Trophoblast cell (in vitro differentiated cells and primary cell): ENCODE results near the gene GIPC3.

Experiments used
- DNase-seq, 2 donors: peaks; one replicate each; pipeline ENCODE4 v3.0.0-alpha.2; 2016
- H2AFZ ChIP-seq: 2 replicates; pipeline ENCODE4 v1.6.1; 2013; ENCODE audit warnings: low read length, moderate library complexity, mild to moderate bottlenecking; ENCODE audit not compliant: insufficient read depth, poor library complexity
- H2AK5ac ChIP-seq: 2 replicates; pipeline ENCODE4 v1.6.1; 2013; ENCODE audit warnings: mild to moderate bottlenecking, low read length
- H2BK120ac ChIP-seq: 2 replicates; pipeline ENCODE4 v1.6.1; 2013; ENCODE audit warnings: low read length, mild to moderate bottlenecking, moderate library complexity; ENCODE audit not compliant: insufficient read depth, poor library complexity
- H2BK12ac ChIP-seq: 2 replicates; pipeline ENCODE4 v1.6.1; 2013; ENCODE audit warnings: mild to moderate bottlenecking, low read length, moderate library complexity
- H2BK5ac ChIP-seq: 2 replicates; pipeline ENCODE4 v1.6.1; 2013; ENCODE audit warnings: low read length, low read depth, moderate library complexity, mild to moderate bottlenecking; ENCODE audit not compliant: poor library complexity
- H3K14ac ChIP-seq: 2 replicates; pipeline ENCODE4 v1.6.1; 2013; ENCODE audit warnings: mild to moderate bottlenecking, low read length
- H3K18ac ChIP-seq: 2 replicates; pipeline ENCODE4 v1.6.1; 2013; ENCODE audit warnings: mild to moderate bottlenecking, low read length
- H3K23ac ChIP-seq: 2 replicates; pipeline ENCODE4 v1.6.1; 2013; ENCODE audit warnings: low read length
- H3K27ac ChIP-seq: 2 replicates; pipeline ENCODE4 v1.5.1; 2013; ENCODE audit warnings: low read depth, mild to moderate bottlenecking, inconsistent platforms, low read length, moderate library complexity
- H3K27me3 ChIP-seq: 2 replicates; pipeline ENCODE4 v1.6.1; 2013; ENCODE audit warnings: inconsistent platforms, mild to moderate bottlenecking, low read length, moderate library complexity; ENCODE audit not compliant: insufficient read depth
- H3K36me3 ChIP-seq, 2 experiments: 1 replicate in 1 of 2; 2 replicates in 1 of 2; pipeline ENCODE4 v1.6.1; 2013; ENCODE audit warnings: low read length in 2 of 2, mild to moderate bottlenecking in 2 of 2, moderate library complexity in 1 of 2; ENCODE audit not compliant: insufficient read depth in 2 of 2, control insufficient read depth in 1 of 2
- H3K4ac ChIP-seq: 2 replicates; pipeline ENCODE4 v1.6.1; 2013; ENCODE audit warnings: low read depth, mild to moderate bottlenecking, low read length, moderate library complexity
- H3K4me1 ChIP-seq, 2 experiments: 1 replicate in 1 of 2; 2 replicates in 1 of 2; pipeline ENCODE4 v1.6.1; 2013; ENCODE audit warnings: low read length in 2 of 2, mild to moderate bottlenecking in 2 of 2, moderate library complexity in 1 of 2; ENCODE audit not compliant: insufficient read depth in 2 of 2, control insufficient read depth in 1 of 2
- H3K4me2 ChIP-seq: 2 replicates; pipeline ENCODE4 v1.6.1; 2013; ENCODE audit warnings: inconsistent platforms, mild to moderate bottlenecking, low read length, moderate library complexity
- H3K4me3 ChIP-seq: 2 replicates; pipeline ENCODE4 v1.5.1; 2013; ENCODE audit warnings: mild to moderate bottlenecking, low read depth, low read length, inconsistent platforms
- H3K79me1 ChIP-seq: one replicate; pipeline ENCODE4 v1.6.1; 2013; ENCODE audit warnings: low read length
- H3K79me2 ChIP-seq: 2 replicates; pipeline ENCODE4 v1.6.1; 2013; ENCODE audit warnings: low read length, mild to moderate bottlenecking; ENCODE audit not compliant: control insufficient read depth, insufficient read depth, poor library complexity
- H3K9ac ChIP-seq: 2 replicates; pipeline ENCODE4 v1.6.1; 2013; ENCODE audit warnings: mild to moderate bottlenecking, low read length
- H3K9me3 ChIP-seq: 2 replicates; pipeline ENCODE4 v1.6.1; 2013; ENCODE audit warnings: low read depth, mild to moderate bottlenecking, control low read depth, inconsistent platforms, low read length; ENCODE audit not compliant: insufficient read depth
- H4K12ac ChIP-seq: 2 replicates; pipeline ENCODE4 v1.6.1; 2013; ENCODE audit warnings: low read depth, mild to moderate bottlenecking, low read length, moderate library complexity
- H4K8ac ChIP-seq: 2 replicates; pipeline ENCODE4 v1.6.1; 2013; ENCODE audit warnings: low read depth, mild to moderate bottlenecking, low read length, moderate library complexity
- H4K91ac ChIP-seq: one replicate; pipeline ENCODE4 v1.6.1; 2013; ENCODE audit warnings: low read depth, mild to moderate bottlenecking, low read length, moderate library complexity
- WGBS: extraction: QIAGEN DNeasy Blood & Tissue Kit; methylation state at CpG from one replicate; pipeline ENCODE4 v1.1.7; 2013; ENCODE audit warnings: missing lambda C conversion rate; ENCODE audit not compliant: insufficient read length, insufficient coverage; ENCODE audit errors: extremely low coverage; 5-methylcytosine and 5-hydroxymethylcytosine counted together

GIPC3 gene

DNA sequence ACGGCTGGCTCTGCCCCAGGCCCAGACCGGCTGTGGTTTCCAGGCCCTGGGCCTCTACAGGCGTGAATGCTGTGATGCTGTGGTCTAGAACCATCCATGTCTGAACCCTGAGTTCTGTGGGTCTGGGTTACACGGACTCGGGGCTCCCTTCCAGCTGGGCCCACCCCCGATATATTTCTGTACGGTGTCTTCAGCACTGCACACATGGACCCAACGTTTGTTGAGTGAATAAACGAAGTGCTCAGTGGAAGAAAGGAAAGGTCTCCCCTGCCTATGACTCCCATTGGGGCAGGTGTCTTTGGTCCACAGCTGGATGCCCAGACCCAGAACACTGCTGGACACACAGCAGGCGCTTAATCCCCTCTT, 39.6 kb upstream of the GIPC3 start:
- H3K79me1 ChIP-seq, result no peaks in the 10 kb centered on the region
- no peak overlapping the region for H3K18ac ChIP-seq
- no peaks in the 10 kb centered on the region for H3K27me3 ChIP-seq
- H4K12ac ChIP-seq, result peak overlapping the region; percentile 28
- no CpG with 5 or more reads among the region's 10 CpGs for WGBS
- no peak overlapping the region for H2BK5ac ChIP-seq
- no peaks in the 10 kb centered on the region for H3K79me2 ChIP-seq
- H3K36me3 ChIP-seq, result peaks cover 74 to 75% of the 10 kb centered on the region in 2 experiments
- H3K4ac ChIP-seq, result no peak overlapping the region
- H3K9me3 ChIP-seq, result peaks cover 4% of the 10 kb centered on the region
- no peak overlapping the region for H3K23ac ChIP-seq
- H2AK5ac ChIP-seq, result no peak overlapping the region
- DNase-seq, result no peak
- H3K27ac ChIP-seq, result no peak overlapping the region
- no peaks in the 10 kb centered on the region for H3K4me1 ChIP-seq
- no peak overlapping the region for H3K4me2 ChIP-seq
- no peak overlapping the region for H4K91ac ChIP-seq
- H2BK120ac ChIP-seq, result no peak overlapping the region
- no peak overlapping the region for H4K8ac ChIP-seq
- no peak overlapping the region for H3K4me3 ChIP-seq
- no peak overlapping the region for H3K9ac ChIP-seq
- H2AFZ ChIP-seq, result no peak overlapping the region
- no peak overlapping the region for H3K14ac ChIP-seq
- H2BK12ac ChIP-seq, result no peak overlapping the region

DNA sequence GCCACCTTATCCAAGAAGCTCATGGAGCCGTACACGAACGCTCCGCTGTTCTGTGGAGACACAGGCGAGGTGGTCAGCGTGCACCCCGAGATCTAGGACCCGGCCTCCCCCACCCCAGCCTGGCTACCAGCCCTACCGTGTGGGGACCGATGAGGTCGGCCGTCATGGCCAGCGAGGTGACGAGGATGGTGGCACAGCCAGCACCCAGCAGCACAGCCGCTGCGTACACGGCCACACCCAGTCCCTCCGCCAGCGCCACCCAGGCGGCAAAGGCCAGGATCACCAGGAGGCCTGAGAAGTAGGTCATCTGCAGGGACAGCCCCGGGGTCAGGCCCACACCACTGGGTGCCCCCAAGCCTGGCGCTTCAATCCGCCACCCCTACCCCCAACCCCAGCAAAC, 39.2 kb upstream of the GIPC3 start:
- H3K4me3 ChIP-seq, result no peak overlapping the region
- H3K9me3 ChIP-seq, result peaks cover 4% of the 10 kb centered on the region
- no peak overlapping the region for H2BK120ac ChIP-seq
- no peak overlapping the region for H2BK5ac ChIP-seq
- no peak overlapping the region for H3K4ac ChIP-seq
- no peak overlapping the region for H3K18ac ChIP-seq
- H3K79me1 ChIP-seq, result no peaks in the 10 kb centered on the region
- H3K27me3 ChIP-seq, result no peaks in the 10 kb centered on the region
- H3K4me2 ChIP-seq, result no peak overlapping the region
- no peak overlapping the region for H2AK5ac ChIP-seq
- peak overlapping the region; percentile 4 for H4K12ac ChIP-seq
- no peak overlapping the region for H2AFZ ChIP-seq
- no CpG with 5 or more reads among the region's 23 CpGs for WGBS
- H3K4me1 ChIP-seq, result no peaks in the 10 kb centered on the region
- no peak overlapping the region for H4K8ac ChIP-seq
- H3K9ac ChIP-seq, result no peak overlapping the region
- no peaks in the 10 kb centered on the region for H3K79me2 ChIP-seq
- no peak overlapping the region for H2BK12ac ChIP-seq
- peaks cover 79% of the 10 kb centered on the region in 2 experiments for H3K36me3 ChIP-seq
- no peak overlapping the region for H4K91ac ChIP-seq
- H3K27ac ChIP-seq, result no peak overlapping the region
- H3K14ac ChIP-seq, result no peak overlapping the region
- H3K23ac ChIP-seq, result no peak overlapping the region
- no peak for DNase-seq

DNA sequence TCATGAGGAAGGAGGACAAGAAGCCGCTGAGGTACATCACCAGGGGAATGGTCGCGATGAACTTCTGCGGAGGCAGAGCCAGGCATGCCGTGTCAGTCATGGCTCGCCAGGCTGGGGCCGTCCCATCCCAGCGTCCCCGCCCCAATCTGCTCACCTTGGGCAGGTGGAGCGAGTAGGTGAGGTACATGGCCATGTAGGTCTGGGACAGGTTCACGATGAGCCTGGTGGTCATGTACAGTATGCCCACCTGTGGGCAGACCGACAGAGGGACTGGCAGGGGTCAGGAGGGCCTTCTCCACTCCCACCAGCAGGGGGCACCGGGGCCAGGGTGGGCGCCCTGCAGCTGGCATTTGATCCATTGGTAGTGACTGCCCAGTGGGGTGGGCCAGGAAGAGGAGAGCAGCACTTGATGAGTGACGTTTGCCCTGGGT, 38.0 kb upstream of the GIPC3 start:
- H3K79me2 ChIP-seq, result no peaks in the 10 kb centered on the region
- H3K4me1 ChIP-seq, result no peaks in the 10 kb centered on the region
- peak in 1 of 2 donors; percentile 35 for DNase-seq
- H3K9ac ChIP-seq, result no peak overlapping the region
- peaks cover 4% of the 10 kb centered on the region for H3K9me3 ChIP-seq
- no peak overlapping the region for H3K4ac ChIP-seq
- peaks cover 81 to 83% of the 10 kb centered on the region in 2 experiments for H3K36me3 ChIP-seq
- H2BK120ac ChIP-seq, result no peak overlapping the region
- H4K8ac ChIP-seq, result no peak overlapping the region
- no peaks in the 10 kb centered on the region for H3K79me1 ChIP-seq
- no peak overlapping the region for H2BK12ac ChIP-seq
- H3K14ac ChIP-seq, result no peak overlapping the region
- no peak overlapping the region for H3K4me2 ChIP-seq
- H3K18ac ChIP-seq, result no peak overlapping the region
- no peak overlapping the region for H2BK5ac ChIP-seq
- H4K91ac ChIP-seq, result no peak overlapping the region
- H3K27ac ChIP-seq, result no peak overlapping the region
- H2AFZ ChIP-seq, result no peak overlapping the region
- peak overlapping the region; percentile 37 for H3K4me3 ChIP-seq
- WGBS, result no CpG with 5 or more reads among the region's 15 CpGs
- no peak overlapping the region for H4K12ac ChIP-seq
- no peaks in the 10 kb centered on the region for H3K27me3 ChIP-seq
- no peak overlapping the region for H2AK5ac ChIP-seq
- no peak overlapping the region for H3K23ac ChIP-seq

DNA sequence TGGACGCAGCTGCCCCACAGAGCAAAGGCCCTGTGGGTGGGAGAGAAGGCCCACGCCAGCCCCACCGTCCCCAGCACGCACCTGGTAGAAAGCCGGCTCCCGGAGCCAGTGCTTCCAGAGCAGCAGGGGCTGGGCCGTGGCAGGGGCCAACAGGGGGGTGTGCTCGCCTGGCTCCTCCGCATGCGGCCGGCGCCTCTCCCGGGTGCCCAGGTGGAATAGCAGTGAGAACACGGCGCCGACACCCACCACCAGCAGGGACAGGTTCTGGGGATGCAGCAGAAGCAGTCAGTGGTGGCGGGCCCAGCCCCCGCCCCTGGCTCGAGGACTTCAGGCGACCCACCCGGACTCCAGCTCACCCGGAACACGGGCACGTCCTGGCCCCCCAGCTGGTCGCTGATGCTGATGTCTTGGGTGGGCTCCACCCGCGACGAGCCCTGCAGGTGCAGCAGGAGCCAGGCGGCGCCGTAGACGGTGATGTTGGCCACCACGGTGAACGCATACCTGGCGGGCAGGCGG, 37.5 kb upstream of the GIPC3 start:
- no peak overlapping the region for H2BK120ac ChIP-seq
- H3K18ac ChIP-seq, result no peak overlapping the region
- H2BK5ac ChIP-seq, result no peak overlapping the region
- H2AK5ac ChIP-seq, result no peak overlapping the region
- H3K4me3 ChIP-seq, result no peak overlapping the region
- H2AFZ ChIP-seq, result no peak overlapping the region
- H3K9me3 ChIP-seq, result peaks cover 4% of the 10 kb centered on the region
- H3K14ac ChIP-seq, result no peak overlapping the region
- DNase-seq, result no peak
- H3K9ac ChIP-seq, result no peak overlapping the region
- H3K23ac ChIP-seq, result no peak overlapping the region
- no peaks in the 10 kb centered on the region for H3K79me1 ChIP-seq
- peaks cover 2 to 3% of the 10 kb centered on the region in 2 experiments for H3K4me1 ChIP-seq
- H2BK12ac ChIP-seq, result no peak overlapping the region
- H3K79me2 ChIP-seq, result no peaks in the 10 kb centered on the region
- H3K36me3 ChIP-seq, result peaks cover 77 to 79% of the 10 kb centered on the region in 2 experiments
- H3K27me3 ChIP-seq, result no peaks in the 10 kb centered on the region
- H3K4ac ChIP-seq, result no peak overlapping the region
- no peak overlapping the region for H3K4me2 ChIP-seq
- no peak overlapping the region for H4K91ac ChIP-seq
- no peak overlapping the region for H4K12ac ChIP-seq
- no peak overlapping the region for H4K8ac ChIP-seq
- no peak overlapping the region for H3K27ac ChIP-seq
- no CpG with 5 or more reads among the region's 36 CpGs for WGBS
